WERI-Rb-1 (cell line): ENCODE measurements around the gene LAPTM5.

ENCODE experiments used
- DNase-seq: peaks from one replicate; pipeline ENCODE4 v3.0.0-alpha.2; 2020
- H3K27ac ChIP-seq: fragments of 250-450 bp; sonication (Bioruptor Pico); 2 replicates; pipeline ENCODE4 v1.5.1; 2020; ENCODE audit warnings: mild to moderate bottlenecking, moderate library complexity
- H3K27me3 ChIP-seq: fragments of 250-450 bp; sonication (Bioruptor Pico); 2 replicates; pipeline ENCODE4 v1.5.1; 2021; ENCODE audit warnings: mild to moderate bottlenecking, low read depth, moderate library complexity; ENCODE audit not compliant: insufficient read depth, severe bottlenecking
- H3K36me3 ChIP-seq: fragments of 250-450 bp; sonication (Bioruptor Pico); 2 replicates; pipeline ENCODE4 v1.5.1; 2020; ENCODE audit warnings: mild to moderate bottlenecking, moderate library complexity
- H3K4me3 ChIP-seq: 2 replicates; pipeline ENCODE4 v1.5.1; 2011; ENCODE audit warnings: low read depth, mild to moderate bottlenecking, control low read depth, low read length
- H3K9me3 ChIP-seq: fragments of 250-450 bp; sonication (Bioruptor Pico); 2 replicates; pipeline ENCODE4 v1.5.1; 2021; ENCODE audit warnings: mild to moderate bottlenecking, moderate library complexity; ENCODE audit not compliant: severe bottlenecking
- TF ChIP-seq, protein P1 (sequence below): IDR thresholded peaks from 2 replicates; pipeline ENCODE4 v1.5.1; 2011; ENCODE audit warnings: low read depth, mild to moderate bottlenecking, control low read depth, inconsistent platforms, low read length

The LAPTM5 gene

DNA sequence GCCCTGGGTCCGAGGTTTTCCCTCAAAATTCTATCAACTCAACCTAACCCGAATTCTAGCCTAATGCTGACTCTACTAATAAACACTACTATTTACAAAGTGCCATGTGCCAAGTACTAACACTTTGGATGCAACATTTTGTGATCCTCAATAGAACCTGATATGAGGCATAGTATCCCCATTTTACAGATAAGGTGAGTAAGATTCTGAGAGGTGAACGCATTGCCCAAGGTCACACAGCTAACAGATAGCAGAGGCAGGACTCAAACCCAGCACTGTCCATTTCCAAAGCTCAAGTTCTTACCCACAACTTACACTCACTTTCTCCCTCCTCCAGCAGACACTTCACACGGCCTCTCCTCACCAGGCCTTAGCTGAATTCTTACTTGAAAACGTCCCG is 46.0 kb upstream of the LAPTM5 start:
- no peak for DNase-seq
- H3K9me3 ChIP-seq = no peaks in the 10 kb centered on the region
- no peak overlapping the region for H3K4me3 ChIP-seq
- H3K27me3 ChIP-seq = no peaks in the 10 kb centered on the region
- TF ChIP-seq, protein P1, sequence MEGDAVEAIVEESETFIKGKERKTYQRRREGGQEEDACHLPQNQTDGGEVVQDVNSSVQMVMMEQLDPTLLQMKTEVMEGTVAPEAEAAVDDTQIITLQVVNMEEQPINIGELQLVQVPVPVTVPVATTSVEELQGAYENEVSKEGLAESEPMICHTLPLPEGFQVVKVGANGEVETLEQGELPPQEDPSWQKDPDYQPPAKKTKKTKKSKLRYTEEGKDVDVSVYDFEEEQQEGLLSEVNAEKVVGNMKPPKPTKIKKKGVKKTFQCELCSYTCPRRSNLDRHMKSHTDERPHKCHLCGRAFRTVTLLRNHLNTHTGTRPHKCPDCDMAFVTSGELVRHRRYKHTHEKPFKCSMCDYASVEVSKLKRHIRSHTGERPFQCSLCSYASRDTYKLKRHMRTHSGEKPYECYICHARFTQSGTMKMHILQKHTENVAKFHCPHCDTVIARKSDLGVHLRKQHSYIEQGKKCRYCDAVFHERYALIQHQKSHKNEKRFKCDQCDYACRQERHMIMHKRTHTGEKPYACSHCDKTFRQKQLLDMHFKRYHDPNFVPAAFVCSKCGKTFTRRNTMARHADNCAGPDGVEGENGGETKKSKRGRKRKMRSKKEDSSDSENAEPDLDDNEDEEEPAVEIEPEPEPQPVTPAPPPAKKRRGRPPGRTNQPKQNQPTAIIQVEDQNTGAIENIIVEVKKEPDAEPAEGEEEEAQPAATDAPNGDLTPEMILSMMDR = no peak
- no peak overlapping the region for H3K27ac ChIP-seq
- no peaks in the 10 kb centered on the region for H3K36me3 ChIP-seq

DNA sequence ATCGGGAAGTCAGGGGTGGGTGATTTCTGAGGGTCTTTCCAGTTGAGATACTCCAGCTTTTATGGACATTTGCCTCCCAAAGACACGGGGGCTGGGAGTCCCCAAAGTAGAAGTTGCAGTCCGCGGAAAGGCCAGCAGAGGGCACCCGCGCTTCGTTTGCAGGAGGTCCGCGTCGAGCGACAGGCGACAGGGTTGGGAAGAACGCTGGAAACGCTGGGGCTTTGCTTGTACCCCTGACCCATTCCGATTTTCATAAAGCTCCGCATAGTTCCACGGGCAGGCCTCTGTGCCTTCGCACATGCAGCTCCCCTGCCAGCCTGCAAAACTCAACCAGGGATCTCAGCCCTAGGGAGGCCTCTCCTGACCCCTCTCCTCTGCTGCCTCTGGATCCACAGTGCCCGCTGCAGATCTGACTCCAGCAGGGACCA is 44.2 kb upstream of the LAPTM5 start:
- peak; percentile 81 for DNase-seq
- no peak overlapping the region for H3K27ac ChIP-seq
- no peaks in the 10 kb centered on the region for H3K9me3 ChIP-seq
- H3K36me3 ChIP-seq = no peaks in the 10 kb centered on the region
- no peak overlapping the region for H3K4me3 ChIP-seq
- no peaks in the 10 kb centered on the region for H3K27me3 ChIP-seq
- TF ChIP-seq, protein P1 = peak; percentile 94

DNA sequence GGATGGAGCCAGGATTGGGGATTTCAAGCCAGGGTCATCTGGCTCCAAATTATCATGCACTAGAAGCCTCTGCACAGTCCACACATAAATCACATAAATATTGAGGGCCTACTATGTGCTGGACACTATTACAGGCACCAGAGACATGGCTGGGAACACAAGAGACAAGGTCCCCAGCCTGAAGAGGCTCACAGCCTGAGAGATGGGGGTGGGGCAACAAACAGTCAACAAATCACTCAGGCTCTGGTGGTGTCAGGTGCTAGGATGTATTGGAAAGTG is 41.6 kb upstream of the LAPTM5 start:
- no peaks in the 10 kb centered on the region for H3K9me3 ChIP-seq
- no peak for DNase-seq
- no peak overlapping the region for H3K27ac ChIP-seq
- H3K4me3 ChIP-seq = no peak overlapping the region
- TF ChIP-seq, protein P1 = no peak
- H3K27me3 ChIP-seq = no peaks in the 10 kb centered on the region
- no peaks in the 10 kb centered on the region for H3K36me3 ChIP-seq

DNA sequence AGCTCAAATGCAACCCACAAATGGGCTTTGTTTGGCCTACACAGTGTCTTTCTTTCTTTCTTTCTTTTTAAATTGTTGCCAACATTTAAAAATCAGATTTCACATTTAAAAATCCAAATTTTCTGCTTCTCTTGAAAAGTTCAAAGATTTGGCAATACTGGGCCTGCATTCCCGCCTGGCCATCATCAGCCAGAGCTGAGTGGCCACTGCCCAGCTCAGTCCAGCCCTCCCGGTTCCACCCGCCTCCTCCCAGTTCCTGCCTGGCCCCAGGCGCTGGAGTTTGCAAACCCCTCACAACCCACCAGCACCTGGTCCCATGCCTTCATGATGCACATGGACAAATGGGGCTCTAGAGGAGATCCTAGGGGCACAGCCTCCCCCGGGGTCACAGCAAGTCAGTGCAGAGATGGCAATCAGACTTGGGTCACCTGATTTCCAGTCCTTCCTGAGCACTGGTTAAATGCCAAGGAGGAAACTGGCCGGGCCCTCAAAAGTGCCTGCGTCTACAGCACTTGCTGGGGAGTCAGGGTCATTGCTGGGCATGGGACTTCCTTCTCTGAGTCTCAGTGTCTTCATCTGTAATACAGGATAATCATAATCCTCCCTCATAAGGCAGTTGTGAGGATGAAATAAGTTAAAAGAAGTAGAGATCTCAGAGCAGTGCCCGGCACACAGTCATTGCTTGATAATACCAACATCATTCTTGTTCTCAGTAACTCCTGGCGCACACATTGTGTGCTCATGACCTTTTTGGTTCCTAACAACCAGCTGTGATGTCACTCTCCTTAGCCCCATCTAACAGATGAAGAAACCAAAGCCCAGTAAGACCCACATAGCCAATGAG is 41.0 kb upstream of the LAPTM5 start:
- Histone ChIP-seq H3K36me3 (no peaks in the 10 kb centered on the region), H3K4me3 (no peak overlapping the region), H3K27ac (no peak overlapping the region), H3K27me3 (no peaks in the 10 kb centered on the region), H3K9me3 (no peaks in the 10 kb centered on the region)
- TF ChIP-seq, protein P1 = no peak
- no peak for DNase-seq

DNA sequence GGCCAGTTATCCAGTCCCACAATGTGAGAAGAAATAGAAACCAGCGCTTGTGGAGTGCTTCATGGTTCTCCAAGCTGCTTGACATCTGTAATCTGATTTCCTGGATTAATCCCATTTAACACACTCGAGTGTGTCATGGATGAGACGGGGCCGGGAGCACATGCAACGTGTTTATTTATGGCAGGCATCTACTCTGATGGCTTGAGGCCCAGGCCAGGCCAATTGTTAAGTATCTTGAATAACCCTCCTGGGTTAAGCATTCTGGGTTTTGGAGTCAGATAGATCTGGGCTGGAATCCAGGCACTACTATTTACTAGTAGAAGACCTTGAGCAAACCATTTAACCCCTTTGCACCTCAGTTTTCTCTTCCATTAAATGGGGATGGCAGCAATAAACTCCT is 37.5 kb upstream of the LAPTM5 start:
- DNase-seq = peak; percentile 58
- Histone ChIP-seq H3K9me3 (no peaks in the 10 kb centered on the region), H3K4me3 (no peak overlapping the region), H3K36me3 (no peaks in the 10 kb centered on the region), H3K27ac (no peak overlapping the region), H3K27me3 (no peaks in the 10 kb centered on the region)
- TF ChIP-seq, protein P1 = no peak

DNA sequence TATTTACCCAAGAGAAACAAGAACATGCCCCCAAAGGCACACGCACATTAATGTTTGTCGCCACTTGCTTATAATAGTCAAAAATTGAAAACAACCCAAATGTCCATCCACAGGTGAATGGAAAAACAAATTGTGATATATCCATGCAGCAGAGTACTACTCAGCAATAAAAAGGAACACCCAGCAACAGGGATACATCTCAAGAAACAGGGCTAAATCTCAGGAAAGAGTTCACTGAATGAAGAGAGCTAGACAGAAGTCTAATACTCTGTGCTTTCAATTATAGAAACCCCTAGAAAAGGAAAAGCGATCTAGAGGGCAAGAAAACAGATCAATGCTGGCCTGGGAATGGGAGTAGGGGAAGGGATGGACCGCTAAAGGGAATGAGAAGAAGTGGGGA is 36.7 kb upstream of the LAPTM5 start:
- TF ChIP-seq, protein P1 = no peak
- H3K4me3 ChIP-seq = no peak overlapping the region
- H3K9me3 ChIP-seq = no peaks in the 10 kb centered on the region
- no peaks in the 10 kb centered on the region for H3K27me3 ChIP-seq
- no peaks in the 10 kb centered on the region for H3K36me3 ChIP-seq
- H3K27ac ChIP-seq = no peak overlapping the region
- DNase-seq = no peak
